Measurements from ENCODE around the gene GSTO2. TPM values are rescaled to one million over a fixed set of nuclear protein-coding genes. Genes with fewer than 3 reads are reported as not detected.

Gene GSTO2
- total and polyA plus RNA-seq, 2 of the 13 experiments (the other 11 are each of a cell fraction or from before 2014, with no cell fraction given), result 2.1 to 7.9 TPM

- no peak for TF ChIP-seq RAD51 (IDR thresholded peaks at IDR 0.05; ENCODE audit: borderline replicate concordance)
Observed at GRCh38 chr10:104340641-104341040, 71.7 kb downstream of the GSTO2 start (continued).

DNA sequence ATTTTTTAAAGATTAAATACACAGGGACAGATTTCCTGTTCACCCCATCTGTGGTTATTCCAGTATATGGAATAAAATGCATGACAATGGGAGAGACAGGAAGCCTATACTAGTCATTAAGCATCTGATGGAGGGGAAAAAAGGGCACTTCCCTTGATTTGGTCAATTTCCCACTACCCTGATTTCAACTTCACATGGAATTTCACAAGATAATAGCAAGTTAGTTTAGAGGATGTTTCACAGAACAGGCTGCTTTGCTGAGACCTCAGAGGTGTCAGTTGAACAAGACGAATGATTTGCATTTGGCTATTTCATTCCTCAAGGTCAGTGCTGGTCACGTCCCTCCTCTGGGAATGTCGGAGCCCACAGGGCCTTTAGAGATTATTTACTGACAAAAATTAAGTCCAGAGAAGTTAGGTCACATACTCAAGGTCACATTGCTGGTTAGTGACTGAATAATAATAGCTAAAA lies 74.0 kb downstream of the GSTO2 start:
- peaks cover 0 to 25% of the 10 kb centered on the region in 2 experiments; a peak in 4 of 5 replicates for H3K27me3 ChIP-seq (ENCODE audit: control insufficient read depth in 1 of 2, insufficient read depth in 2 of 2, low read length in 2 of 2)
- CTCF ChIA-PET (ENCODE audit: low intra/inter-chr PET ratio, low total read pairs), result no interaction called here
- intact Hi-C loops (cut with micrococcal nuclease; ENCODE audit: unreplicated experiment), result no loop called here

More for the DNA sequence above, 74.0 kb downstream of the GSTO2 start:
- in situ Hi-C loops (cut with HindIII; ENCODE audit: extremely low pct_ligation_motif_present, low pct_unique_long_range_greater_than_20kb), result no loop called here
- H3K4me3 ChIP-seq (replicated peaks in 1 of 3; ENCODE audit: insufficient read depth in 1 of 3, low read depth in 2 of 3, low read length in 3 of 3), result no peak overlapping the region
- peak; percentile 36; the same call in 1 of the 2 replicates for TF ChIP-seq ARID5B (CRISPR knock-in tag; IDR thresholded peaks at IDR 0.05)
- TF ChIP-seq, protein P1, sequence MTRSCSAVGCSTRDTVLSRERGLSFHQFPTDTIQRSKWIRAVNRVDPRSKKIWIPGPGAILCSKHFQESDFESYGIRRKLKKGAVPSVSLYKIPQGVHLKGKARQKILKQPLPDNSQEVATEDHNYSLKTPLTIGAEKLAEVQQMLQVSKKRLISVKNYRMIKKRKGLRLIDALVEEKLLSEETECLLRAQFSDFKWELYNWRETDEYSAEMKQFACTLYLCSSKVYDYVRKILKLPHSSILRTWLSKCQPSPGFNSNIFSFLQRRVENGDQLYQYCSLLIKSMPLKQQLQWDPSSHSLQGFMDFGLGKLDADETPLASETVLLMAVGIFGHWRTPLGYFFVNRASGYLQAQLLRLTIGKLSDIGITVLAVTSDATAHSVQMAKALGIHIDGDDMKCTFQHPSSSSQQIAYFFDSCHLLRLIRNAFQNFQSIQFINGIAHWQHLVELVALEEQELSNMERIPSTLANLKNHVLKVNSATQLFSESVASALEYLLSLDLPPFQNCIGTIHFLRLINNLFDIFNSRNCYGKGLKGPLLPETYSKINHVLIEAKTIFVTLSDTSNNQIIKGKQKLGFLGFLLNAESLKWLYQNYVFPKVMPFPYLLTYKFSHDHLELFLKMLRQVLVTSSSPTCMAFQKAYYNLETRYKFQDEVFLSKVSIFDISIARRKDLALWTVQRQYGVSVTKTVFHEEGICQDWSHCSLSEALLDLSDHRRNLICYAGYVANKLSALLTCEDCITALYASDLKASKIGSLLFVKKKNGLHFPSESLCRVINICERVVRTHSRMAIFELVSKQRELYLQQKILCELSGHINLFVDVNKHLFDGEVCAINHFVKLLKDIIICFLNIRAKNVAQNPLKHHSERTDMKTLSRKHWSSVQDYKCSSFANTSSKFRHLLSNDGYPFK (CRISPR knock-in tag; IDR thresholded peaks at IDR 0.05; ENCODE audit: borderline replicate concordance), result no peak
- no peak for TF ChIP-seq SP4 (CRISPR knock-in tag; IDR thresholded peaks at IDR 0.05)
- TF ChIP-seq TBP (CRISPR knock-in tag; IDR thresholded peaks at IDR 0.05), result no peak
- POLR2A ChIA-PET, result no interaction called here
- FAIRE-seq (no peak), ATAC-seq (no peak), DNase-seq (ENCODE audit: low spot score) (peak; percentile 32)
- H3K9ac ChIP-seq (ENCODE audit: insufficient read depth, low read depth, low read length), result no peak overlapping the region
- H3K9me3 ChIP-seq (ENCODE audit: low read length), result no peaks in the 10 kb centered on the region
- H3K36me3 ChIP-seq (replicated peaks in 1 of 2; ENCODE audit: control insufficient read depth in 1 of 2, insufficient read depth in 2 of 2, low read length in 2 of 2), result no peaks in the 10 kb centered on the region
- WGBS (ENCODE audit: low lambda C conversion rate), result 0% methylated on average over 3 of the region's 3 CpGs
- BruUV-seq (replicated peaks), result no TSS peak
- no peak overlapping the region for H3K27ac ChIP-seq (ENCODE audit: extremely low read length, insufficient read depth, low read length)
- no peaks in the 10 kb centered on the region for H4K20me1 ChIP-seq (ENCODE audit: insufficient read depth, low read length)
- no peaks in the 10 kb centered on the region for H3K79me2 ChIP-seq (ENCODE audit: insufficient read depth, low read length)
- peaks cover 41% of the 10 kb centered on the region for H3K4me1 ChIP-seq (ENCODE audit: insufficient read depth, low read length)
- peak overlapping the region; percentile 16; the same call in 1 of the 2 replicates for H3K4me2 ChIP-seq (ENCODE audit: low read depth, low read length)
- H2AFZ ChIP-seq (ENCODE audit: low read length), result no peak overlapping the region

Data from HepG2 (cell line).